OCI-LY7 (cell line): ENCODE measurements around the gene CEP131.

Experiments used
- CTCF ChIP-seq: fragments of 200-600 bp; sonication (generic); conservative IDR thresholded peaks from 2 replicates; pipeline ENCODE4 v1.5.1; 2014; ENCODE audit warnings: mild to moderate bottlenecking, antibody characterized with exemption, low read length, moderate library complexity, mixed read lengths
- EZH2phosphoT487 ChIP-seq: fragments of 200-600 bp; sonication (generic); IDR thresholded peaks from 2 replicates; pipeline ENCODE4 v1.6.1; 2018; ENCODE audit warnings: low read depth, borderline replicate concordance, mild to moderate bottlenecking, mixed run types, antibody characterized with exemption, low read length, moderate library complexity, mixed read lengths

GRCh38 chr17:81239714-81240555 is 17.2 kb upstream of the CEP131 start:
- no peak for TF ChIP-seq CTCF
- no peak for TF ChIP-seq EZH2phosphoT487
